B cell (primary cell): ENCODE data around the gene CCDC141.

Experiments
- CTCF ChIP-seq: fragments of 200-600 bp; IDR thresholded peaks from one replicate; pipeline ENCODE4 v1.8.0; 2022; ENCODE audit warnings: antibody characterized with exemption, mild to moderate bottlenecking
- EZH2 ChIP-seq: IDR thresholded peaks from 2 replicates; pipeline ENCODE4 v1.6.1; 2012; ENCODE audit warnings: borderline replicate concordance, low read depth, mild to moderate bottlenecking, moderate library complexity, low read length; ENCODE audit not compliant: insufficient read depth, poor library complexity, severe bottlenecking

GRCh38 chr2:178990533-178991241, 59.2 kb downstream of the CCDC141 start:
- TF ChIP-seq CTCF (no peak), EZH2 (no peak)
